ENCODE measurements around the gene CA10.

- TF ChIP-seq POLR2AphosphoS5 (IDR thresholded peaks at IDR 0.05; ENCODE audit: low read depth, low read length) = no peak
- no peak for TF ChIP-seq REST (IDR thresholded peaks at IDR 0.05; ENCODE audit: insufficient read depth in 1 of 2, low read depth in 2 of 2, low read length in 2 of 2)
- TF ChIP-seq TAF1 (IDR thresholded peaks at IDR 0.05; ENCODE audit: borderline replicate concordance, insufficient read depth, low read length) = no peak
- no peak for TF ChIP-seq SIN3A (IDR thresholded peaks at IDR 0.05; ENCODE audit: borderline replicate concordance, insufficient read depth, low read length)
These were observed 249.5 kb downstream of the CA10 start for GRCh38 chr17:51908841-51909537.

Measured in PFSK-1 (cell line).